A673 (cell line): Measurements from ENCODE around the gene PKM.

Experiments used
- EZH2 ChIP-seq: fragments of 200-600 bp; sonication (generic); IDR thresholded peaks from 2 replicates; pipeline ENCODE4 v1.6.1; 2017; ENCODE audit warnings: borderline replicate concordance, low read depth, mild to moderate bottlenecking, mixed read lengths, antibody characterized with exemption, low read length; ENCODE audit not compliant: poor library complexity, severe bottlenecking
- TF ChIP-seq, protein P1 (sequence below): fragments of 300-800, 200-600 bp; sonication (generic); conservative IDR thresholded peaks from 2 replicates; pipeline ENCODE4 v1.5.1; 2017; ENCODE audit warnings: low read depth, mild to moderate bottlenecking, antibody characterized with exemption, low read length, moderate library complexity, mixed read lengths

DNA sequence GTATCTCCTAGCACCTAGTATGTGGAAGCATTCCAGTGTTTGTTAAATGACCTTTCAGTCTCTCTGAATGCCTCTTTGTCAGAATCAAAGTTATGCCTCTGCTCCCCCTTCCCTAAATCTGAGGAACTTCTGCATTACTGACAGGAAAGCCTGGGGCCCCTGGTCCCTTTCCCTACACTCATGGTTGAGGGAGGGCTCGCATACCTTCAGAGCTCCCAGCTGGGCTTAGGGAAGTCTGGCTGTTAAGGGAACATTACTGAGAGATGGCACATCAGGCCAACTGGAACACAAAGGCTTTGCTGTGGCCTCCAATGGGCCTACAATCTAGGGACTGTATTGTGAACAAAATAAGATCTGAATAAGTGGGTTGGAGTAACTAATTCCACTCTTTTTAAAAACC, 10.3 kb downstream of the PKM start:
- TF ChIP-seq, protein P1, sequence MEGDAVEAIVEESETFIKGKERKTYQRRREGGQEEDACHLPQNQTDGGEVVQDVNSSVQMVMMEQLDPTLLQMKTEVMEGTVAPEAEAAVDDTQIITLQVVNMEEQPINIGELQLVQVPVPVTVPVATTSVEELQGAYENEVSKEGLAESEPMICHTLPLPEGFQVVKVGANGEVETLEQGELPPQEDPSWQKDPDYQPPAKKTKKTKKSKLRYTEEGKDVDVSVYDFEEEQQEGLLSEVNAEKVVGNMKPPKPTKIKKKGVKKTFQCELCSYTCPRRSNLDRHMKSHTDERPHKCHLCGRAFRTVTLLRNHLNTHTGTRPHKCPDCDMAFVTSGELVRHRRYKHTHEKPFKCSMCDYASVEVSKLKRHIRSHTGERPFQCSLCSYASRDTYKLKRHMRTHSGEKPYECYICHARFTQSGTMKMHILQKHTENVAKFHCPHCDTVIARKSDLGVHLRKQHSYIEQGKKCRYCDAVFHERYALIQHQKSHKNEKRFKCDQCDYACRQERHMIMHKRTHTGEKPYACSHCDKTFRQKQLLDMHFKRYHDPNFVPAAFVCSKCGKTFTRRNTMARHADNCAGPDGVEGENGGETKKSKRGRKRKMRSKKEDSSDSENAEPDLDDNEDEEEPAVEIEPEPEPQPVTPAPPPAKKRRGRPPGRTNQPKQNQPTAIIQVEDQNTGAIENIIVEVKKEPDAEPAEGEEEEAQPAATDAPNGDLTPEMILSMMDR: no peak
- TF ChIP-seq EZH2: no peak
